Measurements from ENCODE around the gene CEMIP. TPM values are rescaled to one million over a fixed set of nuclear protein-coding genes. Genes with fewer than 3 reads are reported as not detected.

CEMIP gene
- total RNA-seq, 1 experiment from 2014 or later: 0.03 TPM

DNA sequence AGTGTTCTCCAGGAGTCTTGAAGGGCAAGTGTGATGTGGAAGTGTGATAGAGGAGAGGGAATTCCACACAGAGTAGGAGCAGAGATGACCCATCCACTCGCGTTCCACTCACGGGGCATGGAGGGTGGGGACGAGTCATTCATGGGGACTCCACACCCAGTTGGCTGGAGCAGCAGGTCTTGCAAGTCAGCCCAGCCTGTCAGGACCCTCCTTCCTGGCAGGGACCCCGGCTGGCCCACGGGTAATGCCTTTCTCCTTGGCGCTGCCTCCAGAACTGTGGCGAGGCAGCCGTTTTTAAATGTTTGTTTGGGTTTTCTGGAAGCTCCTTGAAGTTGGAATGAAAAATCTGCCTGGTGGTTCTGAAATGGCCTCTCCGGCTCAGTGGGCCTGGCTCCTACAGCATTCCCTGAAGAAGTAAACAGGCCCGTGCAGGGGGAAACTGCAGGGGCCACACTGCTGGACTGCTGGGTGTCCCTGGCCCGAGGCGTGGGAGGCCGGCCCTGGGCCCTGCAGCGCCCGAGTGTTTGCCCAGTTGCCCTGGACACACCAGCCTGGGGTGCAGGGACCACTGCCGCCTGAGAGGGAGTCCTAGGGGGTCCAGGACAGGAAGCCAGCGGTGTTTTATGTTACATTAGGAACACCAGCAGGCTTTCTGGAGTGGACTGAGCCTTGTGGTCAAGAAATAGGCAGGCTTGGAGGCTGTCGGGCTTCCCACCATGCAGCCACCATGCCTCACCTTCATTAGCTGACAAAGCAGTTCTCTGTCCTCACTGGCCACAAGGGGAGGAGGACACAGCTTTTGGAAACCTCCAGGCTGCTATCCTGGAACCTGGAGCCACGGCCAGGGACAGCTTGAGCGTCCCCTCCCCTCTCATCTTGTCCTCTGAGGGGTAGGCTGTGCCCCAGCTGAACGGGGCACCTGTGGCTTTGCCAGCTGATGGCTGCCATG lies 61.3 kb downstream of the CEMIP start:
- Histone ChIP-seq H3K4me3 (no peak overlapping the region), H3K36me3 (no peaks in the 10 kb centered on the region), H3K9me3 (replicated peaks) (no peaks in the 10 kb centered on the region), H3K27me3 (replicated peaks) (no peaks in the 10 kb centered on the region), H3K27ac (no peak overlapping the region), H3K4me1 (replicated peaks) (no peaks in the 10 kb centered on the region)
- DNase-seq (ENCODE audit: low read depth in 1 of 2, low spot score in 2 of 2): no peak

DNA sequence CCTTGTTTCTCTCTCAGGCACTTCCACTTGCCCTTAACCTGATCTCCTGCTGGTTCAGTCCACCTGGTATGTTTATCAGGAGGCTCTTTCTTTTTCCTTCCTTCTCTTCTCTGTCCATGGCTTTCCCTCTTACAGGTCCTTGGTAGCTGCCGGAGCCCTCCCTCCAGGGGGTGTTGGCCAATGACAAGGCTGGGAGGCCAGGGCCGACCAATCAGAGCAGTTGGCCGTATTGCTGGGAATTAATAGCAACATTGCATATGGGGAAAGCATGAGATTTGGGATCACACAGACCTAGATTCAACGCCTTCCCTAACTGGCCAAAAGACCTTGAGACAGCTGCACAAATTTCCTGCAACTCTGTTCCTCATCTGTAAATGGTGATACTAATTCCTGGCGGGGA lies 62.4 kb downstream of the CEMIP start:
- Histone ChIP-seq H3K36me3 (no peaks in the 10 kb centered on the region), H3K27ac (no peak overlapping the region), H3K27me3 (replicated peaks) (no peaks in the 10 kb centered on the region), H3K9me3 (replicated peaks) (no peaks in the 10 kb centered on the region), H3K4me1 (replicated peaks) (no peaks in the 10 kb centered on the region), H3K4me3 (no peak overlapping the region)
- no peak for DNase-seq (ENCODE audit: low read depth in 1 of 2, low spot score in 2 of 2)

DNA sequence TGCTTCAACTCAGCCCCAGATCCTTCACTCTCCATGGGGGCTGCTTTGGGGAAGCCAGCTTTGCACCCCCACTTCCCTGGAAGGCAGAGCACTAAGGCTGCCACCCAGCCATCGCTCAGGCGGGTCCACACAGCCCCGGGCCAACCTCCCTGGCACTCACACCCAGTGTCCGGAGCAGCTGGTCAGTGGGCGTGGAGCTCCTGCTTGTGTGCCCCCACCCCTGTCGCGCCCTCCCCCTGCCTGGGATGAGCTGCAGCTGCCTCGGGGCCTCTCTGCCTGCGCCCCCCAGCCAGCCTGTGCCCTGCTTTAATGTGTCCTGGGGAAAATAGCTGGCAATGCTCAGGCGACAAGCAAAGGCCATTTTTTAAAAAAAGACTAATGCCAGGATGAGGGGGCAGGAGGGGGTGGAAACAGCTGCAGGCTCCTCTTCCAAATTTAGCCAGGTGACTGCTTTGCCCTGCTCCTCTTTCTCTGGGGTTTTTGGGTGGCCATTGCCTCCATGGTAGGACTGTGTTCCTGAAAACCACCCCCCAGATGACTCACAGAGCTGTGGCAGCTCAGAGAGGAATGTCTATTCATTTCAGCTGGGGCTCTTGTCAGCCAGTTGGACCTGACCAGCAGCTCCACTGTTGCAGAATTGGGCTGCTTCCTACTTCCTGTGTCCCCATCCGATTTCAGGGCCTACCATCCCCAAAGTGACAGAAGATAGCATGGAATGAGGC lies 65.0 kb downstream of the CEMIP start:
- Histone ChIP-seq H3K9me3 (replicated peaks) (no peaks in the 10 kb centered on the region), H3K27me3 (replicated peaks) (no peaks in the 10 kb centered on the region), H3K27ac (no peak overlapping the region), H3K4me1 (replicated peaks) (no peaks in the 10 kb centered on the region), H3K36me3 (no peaks in the 10 kb centered on the region), H3K4me3 (no peak overlapping the region)
- no peak for DNase-seq (ENCODE audit: low read depth in 1 of 2, low spot score in 2 of 2)

DNA sequence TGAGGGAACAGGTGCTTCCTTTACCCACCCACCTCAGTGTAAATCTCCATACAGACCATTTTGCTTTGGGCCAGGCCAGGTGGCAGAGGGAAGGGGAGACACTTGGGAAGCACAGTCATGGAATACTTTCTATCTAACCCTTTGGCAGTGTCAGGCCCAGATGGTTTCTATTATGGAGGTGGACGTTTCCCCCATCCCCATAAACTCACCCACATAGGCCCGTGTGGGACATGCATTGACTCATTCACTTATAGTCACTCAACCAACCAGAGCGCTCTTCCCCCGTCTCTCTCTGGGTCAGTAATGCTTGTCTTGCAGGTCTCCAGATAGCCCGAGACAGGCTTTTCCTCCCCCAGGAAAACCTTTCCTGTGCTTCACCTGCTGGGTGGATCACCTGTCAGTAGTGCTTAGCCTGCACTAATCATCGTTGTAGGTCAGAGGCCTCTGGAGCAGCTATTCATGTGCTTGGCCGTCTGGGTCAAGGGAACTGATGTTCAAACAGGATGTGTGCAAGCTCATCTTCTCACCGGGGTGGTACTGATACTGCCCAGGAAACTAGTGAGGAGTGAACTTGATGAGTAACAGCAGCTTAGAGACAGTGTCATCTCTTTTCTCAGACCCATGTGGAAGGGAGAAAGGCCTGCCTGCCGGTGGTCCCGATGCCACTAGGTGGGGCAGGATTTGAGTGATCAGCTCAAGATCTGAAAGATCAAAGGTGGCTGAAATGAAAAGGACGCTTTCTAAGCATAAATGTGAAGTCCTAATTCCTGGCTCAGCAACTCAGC lies 67.1 kb downstream of the CEMIP start:
- H3K27ac ChIP-seq: no peak overlapping the region
- H3K4me1 ChIP-seq (replicated peaks): no peaks in the 10 kb centered on the region
- no peaks in the 10 kb centered on the region for H3K9me3 ChIP-seq (replicated peaks)
- H3K27me3 ChIP-seq (replicated peaks): no peaks in the 10 kb centered on the region
- no peaks in the 10 kb centered on the region for H3K36me3 ChIP-seq
- no peak overlapping the region for H3K4me3 ChIP-seq
- no peak for DNase-seq (ENCODE audit: low read depth in 1 of 2, low spot score in 2 of 2)

DNA sequence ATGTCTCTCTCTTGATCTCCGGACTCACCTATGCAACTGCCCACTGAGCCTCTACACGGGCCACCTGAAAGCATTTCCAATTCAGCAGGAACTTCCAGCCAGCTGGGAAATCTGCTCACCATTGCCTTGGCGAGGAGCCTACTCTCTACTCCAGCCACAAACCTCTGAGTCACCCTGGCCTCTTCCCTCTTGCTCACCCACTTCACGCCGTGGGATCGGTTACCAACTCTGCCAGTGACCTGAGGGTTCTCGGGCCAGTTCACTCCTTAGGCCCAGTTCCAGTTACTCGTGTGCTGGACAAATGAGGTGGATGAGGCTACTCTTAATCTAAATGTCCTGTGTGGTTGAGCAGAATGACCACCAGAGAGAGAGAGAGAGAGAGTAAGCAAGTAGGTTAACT lies 70.1 kb downstream of the CEMIP start:
- Histone ChIP-seq H3K4me3 (no peak overlapping the region), H3K27ac (no peak overlapping the region), H3K9me3 (replicated peaks) (no peaks in the 10 kb centered on the region), H3K27me3 (replicated peaks) (no peaks in the 10 kb centered on the region), H3K36me3 (no peaks in the 10 kb centered on the region), H3K4me1 (replicated peaks) (no peaks in the 10 kb centered on the region)
- DNase-seq (ENCODE audit: low read depth in 1 of 2, low spot score in 2 of 2): no peak

DNA sequence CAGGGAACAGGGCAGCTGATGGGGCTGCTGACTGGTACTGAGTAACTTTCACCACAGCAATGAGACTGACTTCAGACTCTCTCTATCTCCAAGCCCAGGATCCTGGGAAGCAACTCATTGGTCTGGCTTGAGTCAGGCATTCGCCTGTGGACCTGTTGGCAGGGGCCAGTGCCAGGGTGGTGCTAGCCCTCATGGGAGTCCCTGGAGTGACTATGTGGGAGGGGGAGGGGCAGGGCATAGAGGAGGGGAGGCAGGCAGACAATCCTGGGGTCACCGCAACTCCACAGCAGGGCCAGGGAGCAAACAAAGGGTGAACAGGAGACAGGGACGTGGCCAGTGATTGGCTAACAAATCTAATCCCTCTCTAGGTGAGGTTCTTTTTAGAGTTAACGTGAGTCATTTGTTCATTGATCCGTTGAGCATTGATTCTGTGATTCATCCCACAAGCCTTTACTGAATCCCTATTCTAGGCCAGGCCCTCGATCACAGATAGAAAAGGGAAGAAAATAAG lies 71.8 kb downstream of the CEMIP start:
- Histone ChIP-seq H3K27ac (no peak overlapping the region), H3K4me3 (no peak overlapping the region), H3K4me1 (replicated peaks) (no peaks in the 10 kb centered on the region), H3K36me3 (no peaks in the 10 kb centered on the region), H3K27me3 (replicated peaks) (no peaks in the 10 kb centered on the region; the same call in 1 of the 2 replicates), H3K9me3 (replicated peaks) (no peaks in the 10 kb centered on the region)
- DNase-seq (ENCODE audit: low read depth in 1 of 2, low spot score in 2 of 2): no peak

DNA sequence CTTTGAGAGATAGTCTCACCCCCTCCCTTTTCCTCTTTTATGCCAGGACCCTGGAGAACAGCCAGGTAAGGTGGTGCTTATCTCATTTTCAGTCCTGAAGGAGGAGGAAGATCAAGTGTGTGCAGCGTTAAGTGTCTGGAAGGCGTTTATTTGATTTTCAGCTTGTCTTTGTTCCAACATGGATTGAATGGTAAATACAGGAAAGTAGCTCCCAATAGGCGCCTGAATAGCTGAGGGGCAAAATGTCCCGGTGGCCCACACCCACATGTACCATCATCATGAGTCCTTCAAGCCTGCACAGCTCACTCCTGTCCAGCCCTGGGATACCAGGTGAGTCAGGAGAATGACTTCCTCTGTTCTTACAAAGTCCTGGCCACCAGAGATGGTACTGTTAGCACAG lies 73.5 kb downstream of the CEMIP start:
- Histone ChIP-seq H3K27ac (no peak overlapping the region), H3K36me3 (no peaks in the 10 kb centered on the region), H3K4me1 (replicated peaks) (no peaks in the 10 kb centered on the region), H3K4me3 (no peak overlapping the region), H3K9me3 (replicated peaks) (no peaks in the 10 kb centered on the region), H3K27me3 (replicated peaks) (no peaks in the 10 kb centered on the region; the same call in 1 of the 2 replicates)
- no peak for DNase-seq (ENCODE audit: low read depth in 1 of 2, low spot score in 2 of 2)

DNA sequence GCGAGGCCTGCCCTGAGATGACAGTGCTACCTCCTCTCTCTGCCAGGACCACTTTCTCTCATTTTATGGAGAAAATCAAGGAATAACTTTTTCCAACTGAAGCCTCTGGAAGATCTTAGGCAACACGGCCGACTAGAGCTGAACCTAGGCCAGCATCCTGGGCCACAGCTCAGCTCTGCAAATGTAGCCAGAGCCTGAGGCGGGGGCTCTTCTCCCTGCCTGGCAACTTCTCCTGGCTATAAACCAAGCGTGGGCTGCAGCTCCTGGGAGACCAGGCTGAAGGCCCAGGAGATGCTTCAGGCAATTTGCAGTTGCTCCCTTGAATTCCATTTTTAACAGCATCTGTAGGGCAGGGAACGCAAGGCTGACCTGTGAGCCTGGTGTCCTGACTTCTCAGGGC lies 74.9 kb downstream of the CEMIP start:
- Histone ChIP-seq H3K36me3 (no peaks in the 10 kb centered on the region), H3K4me1 (replicated peaks) (no peaks in the 10 kb centered on the region), H3K27me3 (replicated peaks) (no peaks in the 10 kb centered on the region; the same call in 1 of the 2 replicates), H3K4me3 (no peak overlapping the region), H3K27ac (no peak overlapping the region), H3K9me3 (replicated peaks) (no peaks in the 10 kb centered on the region)
- no peak for DNase-seq (ENCODE audit: low read depth in 1 of 2, low spot score in 2 of 2)

DNA sequence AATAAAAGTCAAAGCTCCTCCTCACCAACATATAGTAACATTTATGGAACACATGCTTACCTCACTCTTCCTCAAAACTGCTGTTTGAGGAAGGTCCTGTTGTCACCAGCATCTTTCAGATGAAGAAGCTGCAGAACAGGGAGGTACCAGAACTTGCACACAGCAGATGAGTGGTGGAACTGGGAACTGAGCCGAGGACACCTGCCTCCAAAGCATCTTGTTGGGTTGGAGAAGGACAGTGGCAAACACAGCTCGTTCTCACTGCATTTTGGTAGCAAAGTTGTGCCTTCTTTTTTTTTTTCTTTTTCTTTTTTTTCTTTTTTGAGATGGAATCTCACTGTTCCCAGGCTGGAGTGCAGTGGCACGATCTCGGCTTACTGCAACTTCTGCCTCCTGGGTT lies 76.0 kb downstream of the CEMIP start:
- Histone ChIP-seq H3K4me3 (no peak overlapping the region), H3K36me3 (no peaks in the 10 kb centered on the region)

DNA sequence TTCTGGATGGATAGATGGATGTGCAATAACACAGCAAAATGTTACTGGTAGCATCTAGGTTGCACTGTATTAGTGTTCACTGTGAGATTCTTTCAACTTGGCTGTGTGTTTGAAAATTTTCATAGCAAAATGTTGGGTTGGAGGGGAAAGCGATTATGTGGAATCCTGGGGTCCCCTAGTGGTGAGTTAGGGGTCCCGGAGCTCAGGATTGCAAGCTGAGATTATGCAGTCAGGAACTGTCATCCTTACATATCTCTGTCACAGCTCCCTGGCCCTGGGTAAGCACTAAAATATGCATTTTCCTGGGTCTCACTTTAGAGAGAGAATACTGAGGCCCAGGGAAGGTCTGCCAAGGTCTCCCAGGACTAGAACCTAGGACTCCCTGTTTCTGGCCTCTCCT lies 77.2 kb downstream of the CEMIP start:
- no peaks in the 10 kb centered on the region for H3K36me3 ChIP-seq

More for the DNA sequence above, 76.0 kb downstream of the CEMIP start:
- no peak overlapping the region for H3K27ac ChIP-seq
- no peak for DNase-seq (ENCODE audit: low read depth in 1 of 2, low spot score in 2 of 2)
- H3K9me3 ChIP-seq (replicated peaks): no peaks in the 10 kb centered on the region
- H3K4me1 ChIP-seq (replicated peaks): no peaks in the 10 kb centered on the region
- H3K27me3 ChIP-seq (replicated peaks): peaks cover 3% of the 10 kb centered on the region

DNA sequence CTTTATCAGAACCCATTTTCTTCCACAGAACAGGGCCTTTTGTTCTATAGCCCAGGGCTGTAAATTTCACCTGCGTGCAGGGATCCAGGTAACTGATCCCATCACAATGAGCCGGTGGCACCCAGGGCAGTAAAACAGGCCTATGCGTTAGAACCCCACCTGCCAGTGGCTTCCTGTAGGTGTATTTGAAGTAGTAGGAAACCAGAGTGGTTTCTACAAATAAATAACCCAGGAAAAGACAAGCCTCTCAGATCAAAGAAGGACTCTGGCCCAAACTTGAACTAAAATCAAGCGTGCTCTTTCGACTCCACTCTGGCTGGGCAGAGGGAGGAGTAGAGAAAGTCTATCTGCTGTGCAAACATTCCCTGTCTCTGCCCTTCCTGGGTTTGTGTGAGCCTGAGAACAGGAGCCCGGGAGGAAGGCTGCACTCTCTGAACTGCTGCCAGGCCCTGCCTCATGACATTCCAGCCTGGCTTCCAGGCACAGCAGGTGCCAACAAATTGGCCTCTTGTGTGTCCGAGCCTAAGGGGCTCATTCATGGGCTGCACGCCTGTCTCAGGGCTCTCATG lies 77.7 kb downstream of the CEMIP start:
- no peak for DNase-seq (ENCODE audit: low read depth in 1 of 2, low spot score in 2 of 2)
- no peak overlapping the region for H3K27ac ChIP-seq
- H3K9me3 ChIP-seq (replicated peaks): no peaks in the 10 kb centered on the region
- no peak overlapping the region for H3K4me3 ChIP-seq
- H3K27me3 ChIP-seq (replicated peaks): peaks cover 4% of the 10 kb centered on the region
- H3K4me1 ChIP-seq (replicated peaks): no peaks in the 10 kb centered on the region
- no peaks in the 10 kb centered on the region for H3K36me3 ChIP-seq

More for the DNA sequence above, 77.2 kb downstream of the CEMIP start:
- Histone ChIP-seq H3K9me3 (replicated peaks) (no peaks in the 10 kb centered on the region), H3K27me3 (replicated peaks) (peaks cover 4% of the 10 kb centered on the region), H3K27ac (no peak overlapping the region), H3K4me3 (no peak overlapping the region), H3K4me1 (replicated peaks) (no peaks in the 10 kb centered on the region)
- DNase-seq (ENCODE audit: low read depth in 1 of 2, low spot score in 2 of 2): no peak

DNA sequence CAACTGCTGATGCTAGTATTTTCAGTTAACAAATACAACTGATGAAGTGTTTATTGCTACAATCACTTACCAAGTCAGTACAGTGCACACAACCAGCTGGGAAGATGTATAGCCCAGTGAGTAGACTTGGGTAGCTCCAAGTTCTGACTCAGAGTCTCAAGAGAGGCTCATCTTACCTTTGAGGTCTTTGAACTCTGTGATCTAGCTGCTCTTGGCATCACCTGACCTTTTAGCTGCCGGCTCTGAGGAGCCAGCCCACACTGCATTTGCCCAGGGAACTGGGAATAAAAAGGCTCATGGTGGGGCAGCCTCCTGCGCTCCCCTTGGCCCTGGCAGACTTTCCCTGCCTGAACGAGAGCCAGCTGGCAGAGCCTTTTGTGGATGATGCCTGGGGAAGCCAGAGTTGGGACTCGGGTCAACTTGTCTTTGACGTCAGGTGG lies 82.6 kb downstream of the CEMIP start:
- Histone ChIP-seq H3K27me3 (replicated peaks) (peaks cover 4% of the 10 kb centered on the region; the same call in 1 of the 2 replicates), H3K9me3 (replicated peaks) (no peaks in the 10 kb centered on the region), H3K36me3 (no peaks in the 10 kb centered on the region), H3K4me3 (no peak overlapping the region), H3K4me1 (replicated peaks) (no peaks in the 10 kb centered on the region), H3K27ac (no peak overlapping the region)
- no peak for DNase-seq (ENCODE audit: low read depth in 1 of 2, low spot score in 2 of 2)

DNA sequence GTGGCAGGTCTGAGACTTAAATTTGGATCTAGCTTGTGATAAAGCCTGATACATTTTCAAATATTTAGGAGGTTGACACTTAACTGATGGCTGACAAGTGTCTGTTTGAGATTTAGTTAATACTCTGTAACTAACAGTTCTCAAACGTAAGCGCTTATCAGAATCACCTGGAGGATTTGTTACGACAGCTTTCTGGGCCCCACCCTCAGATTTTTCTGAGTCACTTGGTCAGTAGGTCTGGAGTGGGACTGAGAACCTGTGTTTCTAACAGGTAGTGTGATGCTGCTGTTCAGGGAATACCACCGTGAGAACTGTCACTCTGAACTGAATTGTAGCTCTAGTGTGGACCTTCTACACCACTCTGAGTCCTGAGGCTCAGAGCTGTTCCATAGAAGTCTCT lies 85.5 kb downstream of the CEMIP start:
- no peak overlapping the region for H3K27ac ChIP-seq
- no peaks in the 10 kb centered on the region for H3K9me3 ChIP-seq (replicated peaks)
- H3K36me3 ChIP-seq: no peaks in the 10 kb centered on the region
- H3K4me3 ChIP-seq: no peak overlapping the region
- DNase-seq (ENCODE audit: low read depth in 1 of 2, low spot score in 2 of 2): no peak
- peaks cover 6% of the 10 kb centered on the region; the same call in 1 of the 2 replicates for H3K27me3 ChIP-seq (replicated peaks)
- no peaks in the 10 kb centered on the region for H3K4me1 ChIP-seq (replicated peaks)

All from SJSA1 (cell line).